ENCODE results near the gene KLHL8.

The KLHL8 gene

DNA sequence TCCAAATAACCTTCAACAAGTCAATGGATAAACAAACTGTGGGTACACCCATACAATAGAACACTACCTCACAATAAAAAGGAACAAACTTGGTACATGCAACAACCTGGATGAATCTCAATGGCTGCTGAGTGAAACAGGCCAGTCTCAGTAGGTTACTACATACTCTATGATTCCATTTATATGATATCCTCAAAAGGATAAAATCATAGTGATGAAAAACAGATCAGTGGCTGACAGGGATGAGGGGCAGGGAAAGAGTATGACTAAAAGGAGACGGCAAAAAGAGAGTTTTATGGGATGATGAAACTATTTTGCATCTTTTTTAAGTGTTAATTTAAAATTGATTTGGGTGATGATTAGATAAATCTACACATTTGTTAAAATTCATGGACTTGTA, 15.9 kb downstream of the KLHL8 start:
- no peak overlapping the region for H3K4me3 ChIP-seq (replicated peaks; ENCODE audit: low read depth, low read length)
- TF ChIP-seq, protein P1, sequence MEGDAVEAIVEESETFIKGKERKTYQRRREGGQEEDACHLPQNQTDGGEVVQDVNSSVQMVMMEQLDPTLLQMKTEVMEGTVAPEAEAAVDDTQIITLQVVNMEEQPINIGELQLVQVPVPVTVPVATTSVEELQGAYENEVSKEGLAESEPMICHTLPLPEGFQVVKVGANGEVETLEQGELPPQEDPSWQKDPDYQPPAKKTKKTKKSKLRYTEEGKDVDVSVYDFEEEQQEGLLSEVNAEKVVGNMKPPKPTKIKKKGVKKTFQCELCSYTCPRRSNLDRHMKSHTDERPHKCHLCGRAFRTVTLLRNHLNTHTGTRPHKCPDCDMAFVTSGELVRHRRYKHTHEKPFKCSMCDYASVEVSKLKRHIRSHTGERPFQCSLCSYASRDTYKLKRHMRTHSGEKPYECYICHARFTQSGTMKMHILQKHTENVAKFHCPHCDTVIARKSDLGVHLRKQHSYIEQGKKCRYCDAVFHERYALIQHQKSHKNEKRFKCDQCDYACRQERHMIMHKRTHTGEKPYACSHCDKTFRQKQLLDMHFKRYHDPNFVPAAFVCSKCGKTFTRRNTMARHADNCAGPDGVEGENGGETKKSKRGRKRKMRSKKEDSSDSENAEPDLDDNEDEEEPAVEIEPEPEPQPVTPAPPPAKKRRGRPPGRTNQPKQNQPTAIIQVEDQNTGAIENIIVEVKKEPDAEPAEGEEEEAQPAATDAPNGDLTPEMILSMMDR (IDR thresholded peaks at IDR 0.05; ENCODE audit: low read depth, low read length, missing control alignments) = no peak
- no peak for DNase-seq (ENCODE audit: extremely low read depth, low read depth)

DNA sequence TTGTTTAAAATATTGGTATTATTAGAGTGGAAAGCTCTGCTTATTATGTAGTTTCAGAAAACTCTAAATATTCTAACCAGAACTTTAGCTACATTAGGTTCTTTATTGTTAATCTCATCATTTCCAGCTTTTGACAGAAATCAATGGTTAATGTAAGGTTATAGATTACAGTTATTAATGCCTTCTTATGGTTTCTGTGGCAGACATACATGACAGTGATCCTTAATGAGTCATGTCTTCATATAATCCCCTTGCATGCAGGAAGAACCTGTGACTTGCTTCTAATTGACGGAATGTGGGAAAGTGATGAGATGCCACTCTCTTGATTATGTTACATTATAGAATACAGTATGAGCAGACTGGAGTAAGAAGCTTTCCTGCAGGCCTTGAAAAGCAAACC, 23.5 kb downstream of the KLHL8 start:
- TF ChIP-seq, protein P1 (IDR thresholded peaks at IDR 0.05; ENCODE audit: low read depth, low read length, missing control alignments) = no peak
- no peak for DNase-seq (ENCODE audit: extremely low read depth, low read depth)
- H3K4me3 ChIP-seq (replicated peaks; ENCODE audit: low read depth, low read length) = no peak overlapping the region

DNA sequence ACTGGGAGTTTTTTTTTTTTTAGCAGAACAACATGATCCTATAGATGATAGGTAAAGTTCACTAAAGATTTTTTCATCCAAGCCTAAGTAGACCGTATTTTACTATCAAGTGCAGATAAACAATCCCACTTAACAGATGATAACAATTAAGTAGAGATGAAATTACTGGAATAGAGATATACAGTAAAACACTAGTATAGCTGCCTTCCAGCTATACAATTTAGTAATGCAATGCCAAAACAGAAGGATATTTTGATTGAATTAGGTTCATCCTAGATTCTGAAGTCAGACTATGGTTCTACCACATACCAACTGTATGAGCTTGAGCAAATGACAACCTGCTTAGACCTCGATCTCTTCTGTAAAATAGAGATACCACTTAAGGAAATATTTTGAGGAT, 24.3 kb downstream of the KLHL8 start:
- DNase-seq (ENCODE audit: extremely low read depth, low read depth) = no peak
- H3K4me3 ChIP-seq (replicated peaks; ENCODE audit: low read depth, low read length) = no peak overlapping the region
- TF ChIP-seq, protein P1 (IDR thresholded peaks at IDR 0.05; ENCODE audit: low read depth, low read length, missing control alignments) = no peak

DNA sequence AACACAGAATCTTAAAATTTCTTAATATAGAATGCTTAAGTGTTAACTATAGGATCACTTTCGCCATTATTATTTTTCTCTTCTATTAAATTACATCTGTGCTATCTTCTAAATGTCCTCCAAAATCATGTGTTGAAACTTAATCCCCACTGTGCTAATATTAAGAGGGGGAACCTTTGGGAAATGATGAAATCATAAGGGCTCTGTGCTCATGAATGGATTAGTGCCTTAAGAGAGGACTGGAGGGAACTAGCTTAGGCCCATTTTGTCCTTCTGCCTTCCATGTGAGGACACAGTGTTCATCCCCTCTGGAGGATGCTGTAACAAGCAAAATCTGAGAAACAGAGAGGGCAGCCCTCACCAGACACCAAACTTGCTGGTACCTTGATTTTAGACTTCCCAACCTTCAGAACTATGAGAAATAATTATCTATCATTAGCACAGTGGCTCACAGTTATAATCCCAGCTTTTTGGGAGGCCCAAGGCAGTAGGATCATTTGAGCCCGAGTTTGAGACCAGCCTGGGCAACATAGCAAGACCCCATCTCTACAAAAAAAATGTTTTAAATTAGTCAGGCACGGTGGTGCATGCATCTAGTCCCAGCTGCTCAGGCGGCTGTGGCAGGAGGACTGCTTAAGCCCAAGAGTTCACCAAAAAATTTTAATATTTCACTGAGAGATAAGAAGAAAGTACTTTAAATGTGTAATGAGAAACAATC, 26.3 kb downstream of the KLHL8 start:
- DNase-seq (ENCODE audit: extremely low read depth, low read depth) = no peak
- TF ChIP-seq, protein P1 (IDR thresholded peaks at IDR 0.05; ENCODE audit: low read depth, low read length, missing control alignments) = no peak
- H3K4me3 ChIP-seq (replicated peaks; ENCODE audit: low read depth, low read length) = no peak overlapping the region

DNA sequence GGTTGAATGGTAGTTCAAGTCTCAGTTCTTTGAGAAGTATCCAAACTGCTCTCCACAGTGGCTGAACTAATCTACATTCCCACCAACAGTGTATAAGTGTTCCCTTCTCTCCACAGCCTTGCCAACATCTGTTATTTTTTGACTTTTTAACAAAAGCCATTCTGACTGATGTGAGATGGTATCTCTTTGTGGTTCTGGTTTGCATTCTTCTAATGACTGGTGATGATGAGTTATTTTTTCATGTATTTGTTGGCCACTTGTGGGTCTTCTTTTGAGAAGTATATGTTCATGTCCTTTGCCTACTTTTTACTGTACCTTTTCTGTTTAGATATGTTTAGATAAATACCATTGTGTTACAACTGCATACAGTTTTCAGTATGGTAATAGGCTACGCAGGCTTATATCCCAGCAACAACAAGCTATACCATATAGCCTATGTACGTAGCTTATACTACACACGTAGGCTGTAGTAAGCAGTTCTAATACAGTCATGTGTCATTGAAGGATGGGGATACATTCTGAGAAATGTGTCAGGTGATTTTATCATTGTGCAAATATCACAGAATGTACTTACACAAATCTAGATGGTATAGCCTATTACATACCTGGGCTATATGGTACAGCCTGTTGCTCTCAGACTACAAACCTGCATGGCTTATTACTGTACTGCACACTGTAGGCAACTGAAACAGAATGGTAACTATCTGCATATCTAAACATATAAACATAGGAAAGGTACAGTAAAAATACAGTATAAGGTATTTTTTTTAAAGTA, 28.1 kb downstream of the KLHL8 start:
- no peak overlapping the region for H3K4me3 ChIP-seq (replicated peaks; ENCODE audit: low read depth, low read length)
- TF ChIP-seq, protein P1 (IDR thresholded peaks at IDR 0.05; ENCODE audit: low read depth, low read length, missing control alignments) = no peak

DNA sequence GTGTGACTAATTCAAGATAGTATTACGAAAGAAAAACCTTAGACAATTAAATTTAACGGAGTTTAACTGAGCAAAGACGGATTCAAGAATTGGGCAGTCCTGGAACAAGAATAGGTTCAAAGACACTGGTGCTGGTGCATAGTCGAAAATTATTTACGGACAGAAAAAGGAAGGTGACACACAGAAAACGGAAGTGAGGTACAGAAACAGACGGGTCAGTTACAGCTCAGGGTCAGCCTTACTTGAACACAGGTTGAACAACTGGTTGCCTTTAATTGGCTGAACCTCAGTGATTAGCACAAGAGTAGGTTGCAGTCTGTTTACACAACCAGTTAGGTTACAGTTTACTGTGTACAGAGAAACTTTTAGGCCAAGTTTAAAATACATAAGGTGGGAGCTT, 31.5 kb downstream of the KLHL8 start:
- no peak for DNase-seq (ENCODE audit: extremely low read depth, low read depth)
- no peak overlapping the region for H3K4me3 ChIP-seq (replicated peaks; ENCODE audit: low read depth, low read length)

More for the DNA sequence above, 28.1 kb downstream of the KLHL8 start:
- DNase-seq (ENCODE audit: extremely low read depth, low read depth) = no peak

More for the DNA sequence above, 31.5 kb downstream of the KLHL8 start:
- TF ChIP-seq, protein P1 (IDR thresholded peaks at IDR 0.05; ENCODE audit: low read depth, low read length, missing control alignments) = no peak
